ENCODE results near the gene RPS16. TPM values are rescaled to one million over a fixed set of nuclear protein-coding genes. Genes with fewer than 3 reads are reported as not detected.

RPS16 gene
- total and polyA plus RNA-seq, 2 experiments from 2014 or later, result 207 to 1,901 TPM

DNA sequence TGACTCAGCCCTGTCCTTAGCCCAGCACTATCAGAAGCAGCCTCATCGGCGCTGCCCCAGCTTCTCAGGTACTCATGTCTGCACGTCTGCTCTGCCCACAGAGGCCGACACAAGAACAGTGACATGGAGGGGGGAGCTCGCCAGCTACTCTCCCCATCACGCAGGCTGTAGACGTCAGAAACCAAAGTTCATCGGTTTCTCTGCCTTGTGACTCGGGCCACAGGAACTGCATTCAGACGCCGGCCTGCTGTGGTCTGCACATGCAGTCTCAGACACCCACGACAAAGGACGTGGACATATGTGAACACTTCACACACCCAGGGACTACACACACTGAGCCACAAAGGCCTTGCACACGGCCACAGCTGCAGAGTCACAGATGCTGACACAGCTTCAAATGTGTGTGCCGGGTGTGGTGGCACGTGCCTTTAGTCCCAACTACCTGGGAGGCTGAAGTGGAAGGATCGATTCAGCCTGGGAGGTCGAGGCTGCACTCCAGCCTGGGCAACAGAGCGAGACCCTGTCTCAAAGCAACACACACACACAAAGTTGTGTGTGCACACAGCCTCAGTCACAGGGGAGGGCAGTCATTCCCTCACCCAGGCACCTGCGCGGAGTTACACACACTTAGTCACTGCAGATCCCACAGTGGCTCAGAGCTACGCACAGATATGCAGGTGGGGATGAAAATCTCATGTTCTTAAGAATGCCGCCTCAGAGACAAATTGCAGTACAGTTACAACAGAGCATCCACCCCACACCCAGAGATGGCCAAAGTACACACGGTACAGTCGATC lies 34.0 kb downstream of the RPS16 start:
- Histone ChIP-seq H3K27ac (ENCODE audit: low read depth) (peak overlapping the region; percentile 100), H4K20me1 (replicated peaks; ENCODE audit: insufficient read depth) (no peaks in the 10 kb centered on the region; the same call in 1 of the 2 replicates), H2AFZ (no peak overlapping the region), H3F3A (replicated peaks; ENCODE audit: low read depth) (peaks cover 50% of the 10 kb centered on the region; the same call in 1 of the 2 replicates), H3K79me2 (replicated peaks; ENCODE audit: insufficient read depth) (no peaks in the 10 kb centered on the region; the same call in 1 of the 2 replicates), H3K4me3 (peak overlapping the region; percentile 99), H3K27me3 (ENCODE audit: insufficient read depth) (no peaks in the 10 kb centered on the region), H3K4me1 (ENCODE audit: insufficient read depth) (peaks cover 43% of the 10 kb centered on the region), H3K9me2 (ENCODE audit: insufficient read depth) (no peaks in the 10 kb centered on the region), H3K4me2 (peak overlapping the region; percentile 91), H3K36me3 (ENCODE audit: insufficient read depth) (no peaks in the 10 kb centered on the region)
- Mint-ChIP-seq H3K4me1 (peaks cover 49% of the 10 kb centered on the region), H3K9me3 (peaks cover 4% of the 10 kb centered on the region; the same call in 1 of the 3 replicates), H3K27me3 (ENCODE audit: insufficient read depth, low read depth, poor library complexity) (peaks cover 19% of the 10 kb centered on the region), H3K36me3 (ENCODE audit: low read depth) (peaks cover 10% of the 10 kb centered on the region), H3K27ac (peak overlapping the region; percentile 99), H3K4me3 (peak overlapping the region; percentile 85)
- no peak for DNase-seq (ENCODE audit: low spot score)
- TF ChIP-seq ZNF331 (CRISPR knock-in tag; IDR thresholded peaks at IDR 0.05; ENCODE audit: low read depth), result no peak
- TF ChIP-seq, protein P1, sequence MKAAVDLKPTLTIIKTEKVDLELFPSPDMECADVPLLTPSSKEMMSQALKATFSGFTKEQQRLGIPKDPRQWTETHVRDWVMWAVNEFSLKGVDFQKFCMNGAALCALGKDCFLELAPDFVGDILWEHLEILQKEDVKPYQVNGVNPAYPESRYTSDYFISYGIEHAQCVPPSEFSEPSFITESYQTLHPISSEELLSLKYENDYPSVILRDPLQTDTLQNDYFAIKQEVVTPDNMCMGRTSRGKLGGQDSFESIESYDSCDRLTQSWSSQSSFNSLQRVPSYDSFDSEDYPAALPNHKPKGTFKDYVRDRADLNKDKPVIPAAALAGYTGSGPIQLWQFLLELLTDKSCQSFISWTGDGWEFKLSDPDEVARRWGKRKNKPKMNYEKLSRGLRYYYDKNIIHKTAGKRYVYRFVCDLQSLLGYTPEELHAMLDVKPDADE (IDR thresholded peaks at IDR 0.05), result no peak
- TF ChIP-seq, protein P2, sequence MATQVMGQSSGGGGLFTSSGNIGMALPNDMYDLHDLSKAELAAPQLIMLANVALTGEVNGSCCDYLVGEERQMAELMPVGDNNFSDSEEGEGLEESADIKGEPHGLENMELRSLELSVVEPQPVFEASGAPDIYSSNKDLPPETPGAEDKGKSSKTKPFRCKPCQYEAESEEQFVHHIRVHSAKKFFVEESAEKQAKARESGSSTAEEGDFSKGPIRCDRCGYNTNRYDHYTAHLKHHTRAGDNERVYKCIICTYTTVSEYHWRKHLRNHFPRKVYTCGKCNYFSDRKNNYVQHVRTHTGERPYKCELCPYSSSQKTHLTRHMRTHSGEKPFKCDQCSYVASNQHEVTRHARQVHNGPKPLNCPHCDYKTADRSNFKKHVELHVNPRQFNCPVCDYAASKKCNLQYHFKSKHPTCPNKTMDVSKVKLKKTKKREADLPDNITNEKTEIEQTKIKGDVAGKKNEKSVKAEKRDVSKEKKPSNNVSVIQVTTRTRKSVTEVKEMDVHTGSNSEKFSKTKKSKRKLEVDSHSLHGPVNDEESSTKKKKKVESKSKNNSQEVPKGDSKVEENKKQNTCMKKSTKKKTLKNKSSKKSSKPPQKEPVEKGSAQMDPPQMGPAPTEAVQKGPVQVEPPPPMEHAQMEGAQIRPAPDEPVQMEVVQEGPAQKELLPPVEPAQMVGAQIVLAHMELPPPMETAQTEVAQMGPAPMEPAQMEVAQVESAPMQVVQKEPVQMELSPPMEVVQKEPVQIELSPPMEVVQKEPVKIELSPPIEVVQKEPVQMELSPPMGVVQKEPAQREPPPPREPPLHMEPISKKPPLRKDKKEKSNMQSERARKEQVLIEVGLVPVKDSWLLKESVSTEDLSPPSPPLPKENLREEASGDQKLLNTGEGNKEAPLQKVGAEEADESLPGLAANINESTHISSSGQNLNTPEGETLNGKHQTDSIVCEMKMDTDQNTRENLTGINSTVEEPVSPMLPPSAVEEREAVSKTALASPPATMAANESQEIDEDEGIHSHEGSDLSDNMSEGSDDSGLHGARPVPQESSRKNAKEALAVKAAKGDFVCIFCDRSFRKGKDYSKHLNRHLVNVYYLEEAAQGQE (IDR thresholded peaks at IDR 0.05; ENCODE audit: unreplicated experiment), result no peak
- TF ChIP-seq EZH2phosphoT487 (IDR thresholded peaks at IDR 0.05; ENCODE audit: unreplicated experiment), result no peak
- TF ChIP-seq CREB1 (CRISPR knock-in tag; IDR thresholded peaks at IDR 0.05; ENCODE audit: low read depth), result no peak
- TF ChIP-seq, protein P3, sequence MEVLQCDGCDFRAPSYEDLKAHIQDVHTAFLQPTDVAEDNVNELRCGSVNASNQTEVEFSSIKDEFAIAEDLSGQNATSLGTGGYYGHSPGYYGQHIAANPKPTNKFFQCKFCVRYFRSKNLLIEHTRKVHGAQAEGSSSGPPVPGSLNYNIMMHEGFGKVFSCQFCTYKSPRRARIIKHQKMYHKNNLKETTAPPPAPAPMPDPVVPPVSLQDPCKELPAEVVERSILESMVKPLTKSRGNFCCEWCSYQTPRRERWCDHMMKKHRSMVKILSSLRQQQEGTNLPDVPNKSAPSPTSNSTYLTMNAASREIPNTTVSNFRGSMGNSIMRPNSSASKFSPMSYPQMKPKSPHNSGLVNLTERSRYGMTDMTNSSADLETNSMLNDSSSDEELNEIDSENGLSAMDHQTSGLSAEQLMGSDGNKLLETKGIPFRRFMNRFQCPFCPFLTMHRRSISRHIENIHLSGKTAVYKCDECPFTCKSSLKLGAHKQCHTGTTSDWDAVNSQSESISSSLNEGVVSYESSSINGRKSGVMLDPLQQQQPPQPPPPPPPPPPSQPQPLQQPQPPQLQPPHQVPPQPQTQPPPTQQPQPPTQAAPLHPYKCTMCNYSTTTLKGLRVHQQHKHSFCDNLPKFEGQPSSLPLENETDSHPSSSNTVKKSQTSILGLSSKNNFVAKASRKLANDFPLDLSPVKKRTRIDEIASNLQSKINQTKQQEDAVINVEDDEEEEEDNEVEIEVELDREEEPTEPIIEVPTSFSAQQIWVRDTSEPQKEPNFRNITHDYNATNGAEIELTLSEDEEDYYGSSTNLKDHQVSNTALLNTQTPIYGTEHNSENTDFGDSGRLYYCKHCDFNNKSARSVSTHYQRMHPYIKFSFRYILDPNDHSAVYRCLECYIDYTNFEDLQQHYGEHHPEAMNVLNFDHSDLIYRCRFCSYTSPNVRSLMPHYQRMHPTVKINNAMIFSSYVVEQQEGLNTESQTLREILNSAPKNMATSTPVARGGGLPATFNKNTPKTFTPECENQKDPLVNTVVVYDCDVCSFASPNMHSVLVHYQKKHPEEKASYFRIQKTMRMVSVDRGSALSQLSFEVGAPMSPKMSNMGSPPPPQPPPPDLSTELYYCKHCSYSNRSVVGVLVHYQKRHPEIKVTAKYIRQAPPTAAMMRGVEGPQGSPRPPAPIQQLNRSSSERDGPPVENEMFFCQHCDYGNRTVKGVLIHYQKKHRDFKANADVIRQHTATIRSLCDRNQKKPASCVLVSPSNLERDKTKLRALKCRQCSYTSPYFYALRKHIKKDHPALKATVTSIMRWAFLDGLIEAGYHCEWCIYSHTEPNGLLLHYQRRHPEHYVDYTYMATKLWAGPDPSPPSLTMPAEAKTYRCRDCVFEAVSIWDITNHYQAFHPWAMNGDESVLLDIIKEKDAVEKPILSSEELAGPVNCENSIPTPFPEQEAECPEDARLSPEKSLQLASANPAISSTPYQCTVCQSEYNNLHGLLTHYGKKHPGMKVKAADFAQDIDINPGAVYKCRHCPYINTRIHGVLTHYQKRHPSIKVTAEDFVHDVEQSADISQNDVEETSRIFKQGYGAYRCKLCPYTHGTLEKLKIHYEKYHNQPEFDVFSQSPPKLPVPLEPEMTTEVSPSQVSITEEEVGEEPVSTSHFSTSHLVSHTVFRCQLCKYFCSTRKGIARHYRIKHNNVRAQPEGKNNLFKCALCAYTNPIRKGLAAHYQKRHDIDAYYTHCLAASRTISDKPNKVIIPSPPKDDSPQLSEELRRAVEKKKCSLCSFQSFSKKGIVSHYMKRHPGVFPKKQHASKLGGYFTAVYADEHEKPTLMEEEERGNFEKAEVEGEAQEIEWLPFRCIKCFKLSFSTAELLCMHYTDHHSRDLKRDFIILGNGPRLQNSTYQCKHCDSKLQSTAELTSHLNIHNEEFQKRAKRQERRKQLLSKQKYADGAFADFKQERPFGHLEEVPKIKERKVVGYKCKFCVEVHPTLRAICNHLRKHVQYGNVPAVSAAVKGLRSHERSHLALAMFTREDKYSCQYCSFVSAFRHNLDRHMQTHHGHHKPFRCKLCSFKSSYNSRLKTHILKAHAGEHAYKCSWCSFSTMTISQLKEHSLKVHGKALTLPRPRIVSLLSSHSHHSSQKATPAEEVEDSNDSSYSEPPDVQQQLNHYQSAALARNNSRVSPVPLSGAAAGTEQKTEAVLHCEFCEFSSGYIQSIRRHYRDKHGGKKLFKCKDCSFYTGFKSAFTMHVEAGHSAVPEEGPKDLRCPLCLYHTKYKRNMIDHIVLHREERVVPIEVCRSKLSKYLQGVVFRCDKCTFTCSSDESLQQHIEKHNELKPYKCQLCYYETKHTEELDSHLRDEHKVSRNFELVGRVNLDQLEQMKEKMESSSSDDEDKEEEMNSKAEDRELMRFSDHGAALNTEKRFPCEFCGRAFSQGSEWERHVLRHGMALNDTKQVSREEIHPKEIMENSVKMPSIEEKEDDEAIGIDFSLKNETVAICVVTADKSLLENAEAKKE (CRISPR knock-in tag; IDR thresholded peaks at IDR 0.05), result no peak
- TF ChIP-seq NANOG (IDR thresholded peaks at IDR 0.05; ENCODE audit: borderline replicate concordance), result no peak
- no peak for TF ChIP-seq ZNF114 (CRISPR knock-in tag; IDR thresholded peaks at IDR 0.05)
- TF ChIP-seq JUNB (IDR thresholded peaks at IDR 0.05; ENCODE audit: unreplicated experiment), result no peak
- TF ChIP-seq EZH2 (IDR thresholded peaks at IDR 0.05; ENCODE audit: low read depth, unreplicated experiment), result no peak
- TF ChIP-seq, protein P4, sequence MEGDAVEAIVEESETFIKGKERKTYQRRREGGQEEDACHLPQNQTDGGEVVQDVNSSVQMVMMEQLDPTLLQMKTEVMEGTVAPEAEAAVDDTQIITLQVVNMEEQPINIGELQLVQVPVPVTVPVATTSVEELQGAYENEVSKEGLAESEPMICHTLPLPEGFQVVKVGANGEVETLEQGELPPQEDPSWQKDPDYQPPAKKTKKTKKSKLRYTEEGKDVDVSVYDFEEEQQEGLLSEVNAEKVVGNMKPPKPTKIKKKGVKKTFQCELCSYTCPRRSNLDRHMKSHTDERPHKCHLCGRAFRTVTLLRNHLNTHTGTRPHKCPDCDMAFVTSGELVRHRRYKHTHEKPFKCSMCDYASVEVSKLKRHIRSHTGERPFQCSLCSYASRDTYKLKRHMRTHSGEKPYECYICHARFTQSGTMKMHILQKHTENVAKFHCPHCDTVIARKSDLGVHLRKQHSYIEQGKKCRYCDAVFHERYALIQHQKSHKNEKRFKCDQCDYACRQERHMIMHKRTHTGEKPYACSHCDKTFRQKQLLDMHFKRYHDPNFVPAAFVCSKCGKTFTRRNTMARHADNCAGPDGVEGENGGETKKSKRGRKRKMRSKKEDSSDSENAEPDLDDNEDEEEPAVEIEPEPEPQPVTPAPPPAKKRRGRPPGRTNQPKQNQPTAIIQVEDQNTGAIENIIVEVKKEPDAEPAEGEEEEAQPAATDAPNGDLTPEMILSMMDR (conservative IDR thresholded peaks at IDR 0.05; ENCODE audit: low read depth in 2 of 2), result no peak
- TF ChIP-seq STAT1 (IDR thresholded peaks at IDR 0.05; ENCODE audit: unreplicated experiment), result no peak
- TF ChIP-seq POLR2AphosphoS5 (IDR thresholded peaks at IDR 0.05; ENCODE audit: low read depth), result no peak; the same call in 1 of the 2 replicates
- ATAC-seq, result no peak

Measured in GM23338 (cell line).